ENCODE measurements around the gene SCTR. TPM values are rescaled to one million over a fixed set of nuclear protein-coding genes. Genes with fewer than 3 reads are reported as not detected.

The SCTR gene
- total RNA-seq, 1 donor from 2014 or later: not detected

- H3K27me3 Mint-ChIP-seq (ENCODE audit: low read depth): peaks cover 38% of the 10 kb centered on the region
- DNase-seq (ENCODE audit: low spot score): no peak
- no peak overlapping the region for H3K4me3 Mint-ChIP-seq (ENCODE audit: unreplicated experiment)
- TF ChIP-seq CTCF (IDR thresholded peaks at IDR 0.05): no peak
- H3K9me3 Mint-ChIP-seq (ENCODE audit: low read depth): peaks cover 8% of the 10 kb centered on the region
- H3K36me3 Mint-ChIP-seq (ENCODE audit: low read depth): peaks cover 2% of the 10 kb centered on the region
- no peaks in the 10 kb centered on the region for H3K4me1 Mint-ChIP-seq (ENCODE audit: low read depth)
- no peak overlapping the region for H3K27ac Mint-ChIP-seq (ENCODE audit: unreplicated experiment)
Observed at GRCh38 chr2:119512946-119513345, 11.3 kb downstream of the SCTR start.

GRCh38 chr2:119511989-119512388 lies 12.3 kb downstream of the SCTR start:
- no peak for DNase-seq (ENCODE audit: low spot score)
- no peak overlapping the region for H3K27ac Mint-ChIP-seq (ENCODE audit: unreplicated experiment)
- H3K4me3 Mint-ChIP-seq (ENCODE audit: unreplicated experiment): no peak overlapping the region
- peaks cover 2% of the 10 kb centered on the region for H3K36me3 Mint-ChIP-seq (ENCODE audit: low read depth)
- H3K27me3 Mint-ChIP-seq (ENCODE audit: low read depth): peaks cover 37% of the 10 kb centered on the region
- no peak for TF ChIP-seq CTCF (IDR thresholded peaks at IDR 0.05)
- peaks cover 10% of the 10 kb centered on the region for H3K9me3 Mint-ChIP-seq (ENCODE audit: low read depth)
- no peaks in the 10 kb centered on the region for H3K4me1 Mint-ChIP-seq (ENCODE audit: low read depth)

- H3K4me3 Mint-ChIP-seq (ENCODE audit: unreplicated experiment): no peak overlapping the region
- H3K27ac Mint-ChIP-seq (ENCODE audit: unreplicated experiment): no peak overlapping the region
- H3K36me3 Mint-ChIP-seq (ENCODE audit: low read depth): no peaks in the 10 kb centered on the region
Observed at GRCh38 chr2:119508756-119509155, 15.5 kb downstream of the SCTR start.

GRCh38 chr2:119496682-119497081 lies 27.6 kb downstream of the SCTR start:
- TF ChIP-seq CTCF (IDR thresholded peaks at IDR 0.05): no peak
- H3K27me3 Mint-ChIP-seq (ENCODE audit: low read depth): peaks cover 20% of the 10 kb centered on the region
- DNase-seq (ENCODE audit: low spot score): no peak
- H3K4me3 Mint-ChIP-seq (ENCODE audit: unreplicated experiment): no peak overlapping the region
- H3K27ac Mint-ChIP-seq (ENCODE audit: unreplicated experiment): no peak overlapping the region
- H3K9me3 Mint-ChIP-seq (ENCODE audit: low read depth): peaks cover 40% of the 10 kb centered on the region
- peaks cover 11% of the 10 kb centered on the region for H3K36me3 Mint-ChIP-seq (ENCODE audit: low read depth)
- H3K4me1 Mint-ChIP-seq (ENCODE audit: low read depth): peaks cover 13% of the 10 kb centered on the region

More at GRCh38 chr2:119508756-119509155, 15.5 kb downstream of the SCTR start:
- H3K9me3 Mint-ChIP-seq (ENCODE audit: low read depth): peaks cover 5% of the 10 kb centered on the region
- no peaks in the 10 kb centered on the region for H3K4me1 Mint-ChIP-seq (ENCODE audit: low read depth)
- DNase-seq (ENCODE audit: low spot score): no peak
- no peak for TF ChIP-seq CTCF (IDR thresholded peaks at IDR 0.05)
- H3K27me3 Mint-ChIP-seq (ENCODE audit: low read depth): peaks cover 25% of the 10 kb centered on the region

- Mint-ChIP-seq H3K27ac (ENCODE audit: unreplicated experiment) (no peak overlapping the region), H3K4me3 (ENCODE audit: unreplicated experiment) (no peak overlapping the region), H3K27me3 (ENCODE audit: low read depth) (peaks cover 16% of the 10 kb centered on the region), H3K36me3 (ENCODE audit: low read depth) (peaks cover 8% of the 10 kb centered on the region), H3K4me1 (ENCODE audit: low read depth) (peaks cover 18% of the 10 kb centered on the region), H3K9me3 (ENCODE audit: low read depth) (peaks cover 35% of the 10 kb centered on the region)
- DNase-seq (ENCODE audit: low spot score): no peak
- no peak for TF ChIP-seq CTCF (IDR thresholded peaks at IDR 0.05)
Observed at GRCh38 chr2:119495948-119496347, 28.3 kb downstream of the SCTR start.

Data from chondrocyte (in vitro differentiated cells).